NB4 (cell line): ENCODE results near the gene NCR2.

ENCODE experiments used
- MYC ChIP-seq: IDR thresholded peaks from 2 replicates; pipeline ENCODE4 v1.6.1; 2011; ENCODE audit warnings: low read depth, low read length
- POLR2A ChIP-seq: IDR thresholded peaks from 2 replicates; pipeline ENCODE4 v1.6.1; 2011; ENCODE audit warnings: mild to moderate bottlenecking; ENCODE audit not compliant: insufficient read length; ENCODE audit errors: extremely low read depth
- TF ChIP-seq, protein P1 (sequence below): IDR thresholded peaks from 2 replicates; pipeline ENCODE4 v1.6.1; 2011; ENCODE audit warnings: low read depth, low read length

DNA sequence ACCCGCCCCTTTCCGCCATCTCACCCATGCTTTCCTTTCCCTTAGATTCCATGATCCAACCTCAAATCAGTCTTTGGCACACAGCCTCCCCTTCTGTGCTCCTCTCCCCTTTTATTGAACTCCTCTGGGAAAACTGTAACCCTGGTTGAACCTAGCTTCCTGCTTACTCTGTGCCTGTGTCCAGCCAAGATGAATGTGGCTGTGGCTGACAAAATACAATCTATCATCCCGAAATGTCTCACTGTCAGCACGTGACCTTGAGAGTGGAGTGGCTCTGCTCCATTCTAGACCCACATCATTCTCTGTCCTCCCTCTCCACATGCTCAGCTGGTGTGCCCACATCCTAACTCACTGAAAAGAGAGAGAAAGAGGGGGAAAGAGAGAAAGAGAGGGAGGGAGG lies 11.0 kb downstream of the NCR2 start:
- TF ChIP-seq MYC, result no peak
- TF ChIP-seq, protein P1, sequence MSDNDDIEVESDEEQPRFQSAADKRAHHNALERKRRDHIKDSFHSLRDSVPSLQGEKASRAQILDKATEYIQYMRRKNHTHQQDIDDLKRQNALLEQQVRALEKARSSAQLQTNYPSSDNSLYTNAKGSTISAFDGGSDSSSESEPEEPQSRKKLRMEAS, result no peak
- TF ChIP-seq POLR2A, result no peak
